SK-N-SH (cell line): ENCODE data around the gene WDR83. TPM values are rescaled to one million over a fixed set of nuclear protein-coding genes. Genes with fewer than 3 reads are reported as not detected.

Source experiments
- CTCF ChIA-PET: fragments of 300-600, 350-600 bp; formaldehyde crosslinking; extraction: SDS; loops from one replicate; lab custom pipeline; 2021; lab: Yijun Ruan, JAX
- POLR2A ChIA-PET: fragments of 350-600 bp; sonication (Branson Sonifier 250); formaldehyde crosslinking; extraction: SDS; loops from one replicate; lab custom pipeline; 2020; ENCODE audit warnings: antibody characterized with exemption, inconsistent platforms; lab: Yijun Ruan, JAX
- DNase-seq: peaks from one replicate; pipeline ENCODE4 v3.0.0; 2012
- H2AFZ ChIP-seq: fragments of 200-600 bp; sonication (generic); 2 replicates; pipeline ENCODE4 v1.8.1; 2016; ENCODE audit warnings: antibody characterized with exemption, mild to moderate bottlenecking, low read depth
- H3F3A ChIP-seq: fragments of 200-600 bp; sonication (generic); replicated peaks from 2 replicates; pipeline ENCODE3; 2016; ENCODE audit warnings: antibody characterized with exemption, mild to moderate bottlenecking; ENCODE audit not compliant: insufficient read depth
- H3K27ac ChIP-seq, 2 experiments: fragments of 200-500 bp in 1 of 2; fragments of 200-600 bp in 1 of 2; sonication (Bioruptor generic) in 1 of 2; sonication (generic), shearing (Covaris generic) in 1 of 2; 2 replicates each; pipeline versions ENCODE4 v1.5.1 to v1.6.1; 2014 to 2016; ENCODE audit warnings: low read depth in 2 of 2, inconsistent platforms in 1 of 2, low read length in 1 of 2, mild to moderate bottlenecking in 1 of 2, mixed read lengths in 1 of 2
- H3K27me3 ChIP-seq: fragments of 200-600 bp; sonication (generic), shearing (Covaris generic); 2 replicates; pipeline ENCODE4 v1.6.1; 2016; ENCODE audit warnings: mixed run types; ENCODE audit not compliant: insufficient read depth
- H3K36me3 ChIP-seq, 2 experiments: fragments of 200-500 bp in 1 of 2; fragments of 200-600 bp in 1 of 2; sonication (Bioruptor generic) in 1 of 2; sonication (generic) in 1 of 2; replicated peaks in 1 of 2; 2 replicates each; pipeline versions ENCODE3 to v1.5.1; 2014 to 2016; ENCODE audit warnings: low read length in 1 of 2, mild to moderate bottlenecking in 1 of 2; ENCODE audit not compliant: insufficient read depth in 2 of 2, control insufficient read depth in 1 of 2
- H3K4me1 ChIP-seq, 2 experiments: fragments of 200-500 bp in 1 of 2; fragments of 200-600 bp in 1 of 2; sonication (Bioruptor generic) in 1 of 2; sonication (generic), shearing (Covaris generic) in 1 of 2; 2 replicates each; pipeline versions ENCODE4 v1.5.1 to v1.6.1; 2014 to 2016; ENCODE audit warnings: low read depth in 1 of 2, low read length in 1 of 2, mixed run types in 1 of 2; ENCODE audit not compliant: insufficient read depth in 2 of 2, control insufficient read depth in 1 of 2
- H3K4me2 ChIP-seq: fragments of 200-600 bp; sonication (generic), shearing (Covaris generic); 2 replicates; pipeline ENCODE4 v1.6.1; 2017; ENCODE audit warnings: mixed run types
- H3K4me3 ChIP-seq, 2 experiments: fragments of 200-500 bp in 1 of 2; fragments of 200-600 bp in 1 of 2; sonication (Bioruptor generic) in 1 of 2; sonication (generic), shearing (Covaris generic) in 1 of 2; 2 replicates each; pipeline versions ENCODE4 v1.5.1 to v1.8.1; 2014 to 2016; ENCODE audit warnings: low read depth in 2 of 2, inconsistent platforms in 1 of 2, low read length in 1 of 2, mild to moderate bottlenecking in 1 of 2, mixed read lengths in 1 of 2, moderate library complexity in 1 of 2
- H3K79me2 ChIP-seq: fragments of 200-600 bp; sonication (generic); 2 replicates; pipeline ENCODE4 v1.8.1; 2017; ENCODE audit warnings: mild to moderate bottlenecking; ENCODE audit not compliant: insufficient read depth
- H3K9ac ChIP-seq: fragments of 200-600 bp; sonication (generic); 2 replicates; pipeline ENCODE4 v1.6.1; 2017; ENCODE audit warnings: mixed run types
- H3K9me2 ChIP-seq: fragments of 200-600 bp; sonication (generic); 2 replicates; pipeline ENCODE4 v1.6.1; 2017; ENCODE audit warnings: mixed run types
- H3K9me3 ChIP-seq: fragments of 200-600 bp; sonication (generic); 2 replicates; pipeline ENCODE4 v1.6.1; 2017; ENCODE audit warnings: mixed run types, mild to moderate bottlenecking, moderate library complexity
- H4K20me1 ChIP-seq: fragments of 200-600 bp; sonication (generic); 2 replicates; pipeline ENCODE4 v1.6.1; 2017; ENCODE audit warnings: mild to moderate bottlenecking, mixed run types; ENCODE audit not compliant: insufficient read depth
- CHD2 ChIP-seq: fragments of 150-350 bp; IDR thresholded peaks from 2 replicates; pipeline ENCODE4 v1.6.1; 2018; ENCODE audit warnings: low read length; ENCODE audit not compliant: partially characterized antibody
- EZH2phosphoT487 ChIP-seq: fragments of 200-600 bp; sonication (generic); IDR thresholded peaks from 2 replicates; pipeline ENCODE4 v1.6.1; 2017; ENCODE audit warnings: low read depth, mixed run types, mild to moderate bottlenecking, antibody characterized with exemption, moderate library complexity, borderline replicate concordance
- FOSL2 ChIP-seq: IDR thresholded peaks from 2 replicates; pipeline ENCODE4 v1.4.0; 2012; ENCODE audit warnings: low read depth, mild to moderate bottlenecking, moderate library complexity, borderline replicate concordance
- FOXJ3 ChIP-seq: sonication (generic); formaldehyde crosslinking; IDR thresholded peaks from 2 replicates; pipeline ENCODE4 v1.5.1; 2020; ENCODE audit warnings: mild to moderate bottlenecking, missing genetic modification reagents
- GABPA ChIP-seq: IDR thresholded peaks from 2 replicates; pipeline ENCODE4 v1.4.0; 2012; ENCODE audit warnings: low read depth, mild to moderate bottlenecking
- GATA2 ChIP-seq: sonication (generic); formaldehyde crosslinking; IDR thresholded peaks from 2 replicates; pipeline ENCODE4 v1.5.0; 2020; ENCODE audit warnings: mild to moderate bottlenecking, missing genetic modification reagents
- JUND ChIP-seq: IDR thresholded peaks from 2 replicates; pipeline ENCODE4 v1.4.0; 2012
- MEF2A ChIP-seq: IDR thresholded peaks from 2 replicates; pipeline ENCODE4 v1.4.0; 2012; ENCODE audit warnings: low read depth, borderline replicate concordance
- NRF1 ChIP-seq: IDR thresholded peaks from 2 replicates; pipeline ENCODE4 v1.6.1; 2012; ENCODE audit warnings: low read depth, mild to moderate bottlenecking, low read length
- RAD21 ChIP-seq: IDR thresholded peaks from 2 replicates; pipeline ENCODE4 v1.6.1; 2012; ENCODE audit warnings: mild to moderate bottlenecking, low read length
- RFX5 ChIP-seq: IDR thresholded peaks from 2 replicates; pipeline ENCODE4 v1.6.1; 2012; ENCODE audit warnings: mild to moderate bottlenecking, improper control_type of control experiment, low read length
- TEAD4 ChIP-seq: IDR thresholded peaks from 2 replicates; pipeline ENCODE4 v1.4.0; 2012; ENCODE audit warnings: mild to moderate bottlenecking, borderline replicate concordance; ENCODE audit not compliant: insufficient read depth
- YY1 ChIP-seq: IDR thresholded peaks from 2 replicates; pipeline ENCODE4 v1.4.0; 2012; ENCODE audit warnings: low read depth, mild to moderate bottlenecking
- WGBS: methylation state at CpG from one replicate; pipeline ENCODE4 v1.1.6; 2017; ENCODE audit warnings: low lambda C conversion rate; 5-methylcytosine and 5-hydroxymethylcytosine counted together
- polyA plus RNA-seq, 3 experiments: library from polyadenylated mRNA; depleted of rRNA; stranded (reverse); fragments of >200 nt; gene quantifications; 2 replicates each; pipeline ENCODE4 v1.2.3, GENCODE V29; 2012
- TF ChIP-seq, protein P1 (sequence below): fragments of 200-600 bp; sonication (generic); IDR thresholded peaks from 2 replicates; pipeline ENCODE4 v1.6.1; 2017; ENCODE audit warnings: antibody characterized with exemption, mild to moderate bottlenecking, moderate library complexity
- TF ChIP-seq, protein P2 (sequence below): IDR thresholded peaks from 2 replicates; pipeline ENCODE4 v1.4.0; 2012; ENCODE audit warnings: low read depth, borderline replicate concordance
- TF ChIP-seq, protein P3 (sequence below): fragments of 150-350 bp; IDR thresholded peaks from 2 replicates; pipeline ENCODE4 v1.6.1; 2016; ENCODE audit warnings: mild to moderate bottlenecking, low read depth, low read length
- TF ChIP-seq, protein P4 (sequence below): fragments of 150-350 bp; IDR thresholded peaks from 2 replicates; pipeline ENCODE4 v1.6.1; 2017; ENCODE audit warnings: antibody characterized with exemption, low read length, low read depth, borderline replicate concordance

The WDR83 gene
- polyA plus RNA-seq, 1 of the 3 experiments (the other 2 are of a cell fraction) = 18.2 TPM

DNA sequence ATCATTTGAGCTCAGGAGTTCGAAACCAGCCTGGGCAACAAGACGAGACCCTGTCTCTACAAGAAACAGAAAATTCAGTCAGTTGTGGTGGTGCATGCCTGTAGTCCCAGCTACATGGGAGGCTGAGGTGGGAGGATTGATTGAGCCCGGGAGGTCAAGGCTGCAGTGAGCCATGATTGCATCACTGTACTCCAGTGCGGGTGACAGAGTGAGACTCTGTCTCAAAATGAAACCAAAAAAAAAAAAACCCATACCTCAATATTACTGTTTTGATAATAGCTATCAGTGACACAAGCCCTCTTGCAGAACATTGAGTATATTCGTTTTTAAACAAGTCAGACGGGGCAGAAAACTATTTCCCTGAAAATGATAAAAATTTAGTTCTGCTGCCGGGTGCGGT lies 39.6 kb upstream of the WDR83 start:
- Histone ChIP-seq H4K20me1 (no peaks in the 10 kb centered on the region), H3K36me3 (peaks cover 33 to 90% of the 10 kb centered on the region in 2 experiments), H3K27ac (no peak overlapping the region), H3K4me2 (no peak overlapping the region), H3K9me3 (peaks cover 12% of the 10 kb centered on the region; the same call in 1 of the 2 replicates), H2AFZ (no peak overlapping the region), H3K4me3 (no peak overlapping the region), H3K79me2 (peaks cover 19% of the 10 kb centered on the region), H3F3A (peaks cover 1% of the 10 kb centered on the region), H3K9ac (no peak overlapping the region), H3K4me1 (no peaks in the 10 kb centered on the region), H3K9me2 (no peaks in the 10 kb centered on the region), H3K27me3 (no peaks in the 10 kb centered on the region)
- POLR2A ChIA-PET = no interaction called here
- 87% methylated on average over 8 of the region's 8 CpGs for WGBS
- CTCF ChIA-PET = interaction anchor here (1.5 to 2.5 kb wide), 2 partner anchors 13 kb away, joined by 3 to 8 read pairs; no protein-coding TSS in a partner anchor
- DNase-seq = no peak
- TF ChIP-seq, protein P1, sequence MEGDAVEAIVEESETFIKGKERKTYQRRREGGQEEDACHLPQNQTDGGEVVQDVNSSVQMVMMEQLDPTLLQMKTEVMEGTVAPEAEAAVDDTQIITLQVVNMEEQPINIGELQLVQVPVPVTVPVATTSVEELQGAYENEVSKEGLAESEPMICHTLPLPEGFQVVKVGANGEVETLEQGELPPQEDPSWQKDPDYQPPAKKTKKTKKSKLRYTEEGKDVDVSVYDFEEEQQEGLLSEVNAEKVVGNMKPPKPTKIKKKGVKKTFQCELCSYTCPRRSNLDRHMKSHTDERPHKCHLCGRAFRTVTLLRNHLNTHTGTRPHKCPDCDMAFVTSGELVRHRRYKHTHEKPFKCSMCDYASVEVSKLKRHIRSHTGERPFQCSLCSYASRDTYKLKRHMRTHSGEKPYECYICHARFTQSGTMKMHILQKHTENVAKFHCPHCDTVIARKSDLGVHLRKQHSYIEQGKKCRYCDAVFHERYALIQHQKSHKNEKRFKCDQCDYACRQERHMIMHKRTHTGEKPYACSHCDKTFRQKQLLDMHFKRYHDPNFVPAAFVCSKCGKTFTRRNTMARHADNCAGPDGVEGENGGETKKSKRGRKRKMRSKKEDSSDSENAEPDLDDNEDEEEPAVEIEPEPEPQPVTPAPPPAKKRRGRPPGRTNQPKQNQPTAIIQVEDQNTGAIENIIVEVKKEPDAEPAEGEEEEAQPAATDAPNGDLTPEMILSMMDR = no peak
- TF ChIP-seq CHD2 = no peak
- TF ChIP-seq, protein P2, sequence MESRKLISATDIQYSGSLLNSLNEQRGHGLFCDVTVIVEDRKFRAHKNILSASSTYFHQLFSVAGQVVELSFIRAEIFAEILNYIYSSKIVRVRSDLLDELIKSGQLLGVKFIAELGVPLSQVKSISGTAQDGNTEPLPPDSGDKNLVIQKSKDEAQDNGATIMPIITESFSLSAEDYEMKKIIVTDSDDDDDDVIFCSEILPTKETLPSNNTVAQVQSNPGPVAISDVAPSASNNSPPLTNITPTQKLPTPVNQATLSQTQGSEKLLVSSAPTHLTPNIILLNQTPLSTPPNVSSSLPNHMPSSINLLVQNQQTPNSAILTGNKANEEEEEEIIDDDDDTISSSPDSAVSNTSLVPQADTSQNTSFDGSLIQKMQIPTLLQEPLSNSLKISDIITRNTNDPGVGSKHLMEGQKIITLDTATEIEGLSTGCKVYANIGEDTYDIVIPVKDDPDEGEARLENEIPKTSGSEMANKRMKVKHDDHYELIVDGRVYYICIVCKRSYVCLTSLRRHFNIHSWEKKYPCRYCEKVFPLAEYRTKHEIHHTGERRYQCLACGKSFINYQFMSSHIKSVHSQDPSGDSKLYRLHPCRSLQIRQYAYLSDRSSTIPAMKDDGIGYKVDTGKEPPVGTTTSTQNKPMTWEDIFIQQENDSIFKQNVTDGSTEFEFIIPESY = no peak
- no peak for TF ChIP-seq GABPA
- no peak for TF ChIP-seq RAD21
- TF ChIP-seq FOSL2 = no peak
- TF ChIP-seq, protein P3, sequence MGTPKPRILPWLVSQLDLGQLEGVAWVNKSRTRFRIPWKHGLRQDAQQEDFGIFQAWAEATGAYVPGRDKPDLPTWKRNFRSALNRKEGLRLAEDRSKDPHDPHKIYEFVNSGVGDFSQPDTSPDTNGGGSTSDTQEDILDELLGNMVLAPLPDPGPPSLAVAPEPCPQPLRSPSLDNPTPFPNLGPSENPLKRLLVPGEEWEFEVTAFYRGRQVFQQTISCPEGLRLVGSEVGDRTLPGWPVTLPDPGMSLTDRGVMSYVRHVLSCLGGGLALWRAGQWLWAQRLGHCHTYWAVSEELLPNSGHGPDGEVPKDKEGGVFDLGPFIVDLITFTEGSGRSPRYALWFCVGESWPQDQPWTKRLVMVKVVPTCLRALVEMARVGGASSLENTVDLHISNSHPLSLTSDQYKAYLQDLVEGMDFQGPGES = no peak
- no peak for TF ChIP-seq JUND
- no peak for TF ChIP-seq YY1

DNA sequence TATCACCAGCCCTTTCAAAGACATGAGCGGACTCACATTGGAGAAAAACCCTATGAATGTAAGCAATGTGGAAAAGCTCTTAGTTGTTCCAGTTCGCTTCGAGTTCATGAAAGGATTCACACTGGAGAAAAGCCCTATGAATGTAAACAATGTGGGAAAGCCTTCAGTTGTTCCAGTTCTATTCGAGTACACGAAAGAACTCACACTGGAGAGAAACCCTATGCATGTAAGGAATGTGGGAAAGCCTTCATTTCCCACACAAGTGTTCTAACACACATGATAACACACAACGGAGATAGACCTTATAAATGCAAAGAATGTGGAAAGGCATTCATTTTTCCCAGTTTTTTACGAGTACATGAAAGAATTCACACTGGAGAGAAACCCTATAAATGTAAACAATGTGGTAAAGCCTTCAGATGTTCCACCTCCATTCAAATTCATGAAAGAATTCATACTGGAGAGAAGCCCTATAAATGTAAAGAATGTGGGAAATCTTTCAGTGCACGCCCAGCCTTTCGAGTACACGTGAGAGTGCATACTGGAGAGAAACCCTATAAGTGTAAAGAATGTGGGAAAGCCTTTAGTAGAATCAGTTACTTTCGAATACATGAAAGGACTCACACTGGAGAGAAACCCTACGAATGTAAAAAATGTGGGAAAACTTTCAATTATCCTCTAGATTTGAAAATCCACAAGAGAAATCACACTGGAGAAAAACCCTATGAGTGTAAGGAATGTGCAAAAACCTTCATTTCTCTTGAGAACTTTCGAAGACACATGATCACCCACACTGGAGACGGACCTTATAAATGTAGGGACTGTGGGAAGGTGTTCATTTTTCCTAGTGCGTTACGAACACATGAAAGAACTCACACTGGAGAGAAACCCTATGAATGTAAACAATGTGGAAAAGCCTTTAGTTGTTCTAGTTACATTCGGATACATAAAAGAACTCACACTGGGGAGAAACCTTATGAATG lies 38.3 kb upstream of the WDR83 start:
- POLR2A ChIA-PET = no interaction called here
- Histone ChIP-seq H3K27me3 (no peaks in the 10 kb centered on the region), H3K36me3 (peaks cover 33 to 92% of the 10 kb centered on the region in 2 experiments), H3K4me2 (no peak overlapping the region), H3K9me2 (no peaks in the 10 kb centered on the region), H3K9me3 (peaks cover 15% of the 10 kb centered on the region; the same call in 1 of the 2 replicates), H3K27ac (no peak overlapping the region), H3K4me3 (no peak overlapping the region), H3K79me2 (peaks cover 8% of the 10 kb centered on the region; the same call in 1 of the 2 replicates), H3K9ac (no peak overlapping the region), H3K4me1 (no peaks in the 10 kb centered on the region), H3F3A (peaks cover 13% of the 10 kb centered on the region), H2AFZ (no peak overlapping the region), H4K20me1 (no peaks in the 10 kb centered on the region)
- WGBS = 95% methylated on average over 17 of the region's 17 CpGs
- no peak for DNase-seq
- CTCF ChIA-PET = interaction anchor here (2.5 kb wide), 1 partner anchor 11 kb away, joined by 8 read pairs; no protein-coding TSS in a partner anchor
- no peak for TF ChIP-seq NRF1
- no peak for TF ChIP-seq TEAD4
- no peak for TF ChIP-seq FOXJ3 (CRISPR knock-in tag)
- TF ChIP-seq JUND = no peak
- no peak for TF ChIP-seq MEF2A
- TF ChIP-seq, protein P3 = no peak
- no peak for TF ChIP-seq RFX5
- no peak for TF ChIP-seq CHD2
- no peak for TF ChIP-seq FOSL2
- TF ChIP-seq, protein P4, sequence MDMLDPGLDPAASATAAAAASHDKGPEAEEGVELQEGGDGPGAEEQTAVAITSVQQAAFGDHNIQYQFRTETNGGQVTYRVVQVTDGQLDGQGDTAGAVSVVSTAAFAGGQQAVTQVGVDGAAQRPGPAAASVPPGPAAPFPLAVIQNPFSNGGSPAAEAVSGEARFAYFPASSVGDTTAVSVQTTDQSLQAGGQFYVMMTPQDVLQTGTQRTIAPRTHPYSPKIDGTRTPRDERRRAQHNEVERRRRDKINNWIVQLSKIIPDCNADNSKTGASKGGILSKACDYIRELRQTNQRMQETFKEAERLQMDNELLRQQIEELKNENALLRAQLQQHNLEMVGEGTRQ = no peak
- no peak for TF ChIP-seq EZH2phosphoT487
- no peak for TF ChIP-seq GABPA
- TF ChIP-seq GATA2 (CRISPR knock-in tag) = no peak
- TF ChIP-seq RAD21 = no peak
- TF ChIP-seq YY1 = no peak
